NCI-H1694 (cell line): ENCODE results near the gene ATG4C.
"Not testable (repeated sequence)": the region's sequence is repeated elsewhere in the genome, so short reads cannot be mapped to it uniquely, and the experiment has no call there.

Experiments used
- DNase-seq: peaks from one replicate; lab custom pipeline; 2025; lab: John Stamatoyannopoulos, UW

The ATG4C gene

GRCh38 chr1:62774971-62775595, 8.8 kb upstream of the ATG4C start:
- no peak for DNase-seq

GRCh38 chr1:62778208-62778607, 5.7 kb upstream of the ATG4C start:
- no peak for DNase-seq

GRCh38 chr1:62781841-62782543, 1.9 kb upstream of the ATG4C start:
- no peak for DNase-seq

- not testable (repeated sequence) for DNase-seq
These were observed 1.3 kb upstream of the ATG4C start for GRCh38 chr1:62782544-62783212.

GRCh38 chr1:62784509-62785365, 805 bp downstream of the ATG4C start:
- peak; percentile 38 for DNase-seq

GRCh38 chr1:62790716-62791115, 6.8 kb downstream of the ATG4C start:
- DNase-seq, result no peak

GRCh38 chr1:62794053-62794452, 10.1 kb downstream of the ATG4C start:
- no peak for DNase-seq

GRCh38 chr1:62796221-62796620, 12.3 kb downstream of the ATG4C start:
- DNase-seq, result no peak

- no peak for DNase-seq
These were observed 15.8 kb downstream of the ATG4C start for GRCh38 chr1:62799688-62800087.

- DNase-seq, result no peak
These were observed 16.3 kb downstream of the ATG4C start for GRCh38 chr1:62800281-62800680.

- no peak for DNase-seq
These were observed 16.9 kb downstream of the ATG4C start for GRCh38 chr1:62800825-62801306.

- DNase-seq, result no peak
These were observed 25.9 kb downstream of the ATG4C start for GRCh38 chr1:62809788-62810187.

GRCh38 chr1:62810420-62811274, 26.7 kb downstream of the ATG4C start:
- DNase-seq, result no peak

GRCh38 chr1:62823556-62823955, 39.6 kb downstream of the ATG4C start:
- no peak for DNase-seq

- no peak for DNase-seq
These were observed 43.0 kb downstream of the ATG4C start for GRCh38 chr1:62826901-62827300.

- not testable (repeated sequence) for DNase-seq
These were observed 43.9 kb downstream of the ATG4C start for GRCh38 chr1:62827786-62828185.

GRCh38 chr1:62832276-62832675, 48.3 kb downstream of the ATG4C start:
- DNase-seq, result no peak

- no peak for DNase-seq
These were observed 49.6 kb downstream of the ATG4C start for GRCh38 chr1:62833529-62833928.

- DNase-seq, result no peak
These were observed 50.5 kb downstream of the ATG4C start for GRCh38 chr1:62834400-62834961.

GRCh38 chr1:62836856-62837540, 53.1 kb downstream of the ATG4C start:
- no peak for DNase-seq
